ENCODE measurements around the gene PC.
A peak's percentile ranks its signal among the peaks of the same experiment; 100 is the strongest.

The PC gene

DNA sequence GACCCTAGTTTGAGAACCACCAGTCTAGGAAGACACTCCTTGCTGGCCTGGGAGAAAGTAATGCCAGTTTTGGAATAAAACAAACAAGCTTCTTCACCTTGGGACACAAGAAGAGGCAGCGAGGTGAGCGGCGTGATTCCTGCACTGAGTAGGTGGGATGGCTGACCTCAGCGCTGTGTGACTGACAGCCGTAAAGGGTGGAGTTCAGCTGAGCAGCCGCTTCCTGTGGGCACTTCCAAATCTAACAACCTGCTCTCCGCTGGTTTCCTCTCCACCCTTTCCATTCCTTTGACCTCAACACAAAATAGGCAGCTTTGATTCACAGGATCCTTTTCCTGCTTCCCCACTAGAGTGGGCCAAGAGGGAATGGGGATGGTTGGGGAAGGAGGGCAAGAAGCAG, 45.8 kb downstream of the PC start:
- no peak for DNase-seq (ENCODE audit: low spot score)

DNA sequence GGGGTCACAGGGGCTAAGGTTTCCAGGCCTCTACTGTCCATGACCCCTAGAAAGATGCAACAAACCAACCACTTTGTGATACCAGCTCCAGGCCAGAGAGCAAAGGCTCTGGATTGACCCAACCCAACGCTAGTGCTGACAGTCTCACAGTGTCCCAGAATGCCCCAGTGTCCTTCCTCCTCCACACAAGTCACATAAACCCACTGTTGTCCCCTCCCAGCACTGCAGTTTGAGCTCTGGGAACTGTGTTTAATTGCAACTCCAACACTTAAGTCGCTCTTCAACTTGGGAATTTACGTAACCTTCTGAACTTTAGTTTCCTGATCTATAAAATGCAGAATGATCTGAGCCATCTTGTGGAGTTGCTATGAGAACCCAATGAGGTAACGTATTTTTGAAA, 47.5 kb downstream of the PC start:
- DNase-seq (ENCODE audit: low spot score) = no peak

DNA sequence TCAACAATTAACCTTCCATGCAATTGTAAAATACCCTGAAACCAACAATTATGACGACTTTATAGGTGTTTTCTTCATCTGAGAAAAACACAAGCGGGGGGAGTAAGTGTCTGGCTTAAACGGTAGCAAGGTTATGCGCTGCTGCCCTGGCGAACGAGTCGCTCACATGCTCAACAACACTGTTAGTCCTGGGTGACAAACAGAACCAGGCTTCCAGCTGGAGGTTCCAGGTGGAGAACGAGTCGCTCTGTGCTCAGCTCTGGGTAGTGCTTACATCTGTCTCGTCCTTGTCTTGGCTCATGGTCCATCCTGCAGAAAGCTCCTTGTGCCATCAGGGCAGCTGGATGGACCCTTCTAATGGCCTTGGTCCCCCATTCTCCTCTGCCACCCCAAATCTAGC, 48.2 kb downstream of the PC start:
- DNase-seq (ENCODE audit: low spot score) = no peak

DNA sequence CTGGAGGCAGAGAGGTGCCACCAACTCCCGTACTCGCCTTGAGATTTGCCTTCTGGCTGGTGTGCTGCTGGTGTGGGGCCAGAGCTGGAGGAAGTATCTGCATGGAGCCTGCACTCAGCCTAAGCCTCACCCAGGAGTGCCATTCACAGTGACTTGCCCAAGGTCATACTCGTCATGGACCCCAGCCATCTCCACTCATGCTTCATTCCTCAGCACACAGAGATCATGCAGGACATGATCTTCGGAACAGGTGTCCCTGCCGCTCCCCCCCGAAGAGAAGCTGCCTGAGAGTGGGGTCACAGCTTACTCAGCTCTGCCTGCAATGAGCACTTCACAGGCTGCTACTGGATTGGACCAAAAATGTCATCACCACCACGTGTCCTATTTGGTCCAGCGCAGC, 49.0 kb downstream of the PC start:
- DNase-seq (ENCODE audit: low spot score) = no peak

DNA sequence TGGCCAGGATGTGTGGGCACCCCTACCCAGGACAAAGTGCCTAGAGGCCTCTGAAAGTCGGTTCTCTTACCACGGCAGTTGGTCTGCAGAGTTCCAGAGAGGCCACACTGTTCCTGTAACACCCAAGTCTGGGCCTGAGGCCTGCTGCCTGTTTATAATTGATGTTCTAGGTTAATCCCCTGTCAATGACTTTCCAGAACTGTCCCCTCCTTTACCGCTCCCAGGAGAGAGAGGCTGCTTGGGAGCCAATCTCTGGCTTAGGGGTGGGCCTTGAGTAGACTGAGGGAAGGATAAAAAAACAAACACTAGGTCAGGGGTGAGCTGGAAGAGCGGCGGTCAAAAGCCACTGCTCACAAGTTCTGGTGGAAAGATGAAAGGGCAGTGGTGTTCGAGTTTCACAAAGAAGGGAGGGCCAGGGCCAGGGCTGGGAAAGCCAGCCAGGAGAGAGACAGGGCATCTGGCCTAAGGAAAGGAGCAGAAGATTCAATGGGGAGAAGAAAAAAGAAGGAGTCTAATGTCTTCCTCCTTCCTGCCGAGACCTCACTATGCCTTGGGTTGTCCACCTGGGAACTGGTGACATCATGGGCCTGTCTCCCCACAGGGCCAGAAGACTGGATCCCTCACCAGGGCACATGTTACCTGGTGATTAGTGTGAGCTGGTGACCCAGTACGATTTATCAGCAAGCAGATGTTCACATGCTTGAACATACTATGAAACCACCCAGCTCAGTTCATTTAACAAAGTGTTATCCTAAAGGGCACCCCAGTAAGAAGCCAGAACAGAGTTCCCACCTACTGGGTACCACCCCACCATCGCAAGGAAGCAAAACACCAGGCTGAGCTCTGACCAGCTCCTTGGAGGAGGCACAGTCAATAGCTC, 50.2 kb downstream of the PC start:
- peak; percentile 69 for DNase-seq (ENCODE audit: low spot score)

DNA sequence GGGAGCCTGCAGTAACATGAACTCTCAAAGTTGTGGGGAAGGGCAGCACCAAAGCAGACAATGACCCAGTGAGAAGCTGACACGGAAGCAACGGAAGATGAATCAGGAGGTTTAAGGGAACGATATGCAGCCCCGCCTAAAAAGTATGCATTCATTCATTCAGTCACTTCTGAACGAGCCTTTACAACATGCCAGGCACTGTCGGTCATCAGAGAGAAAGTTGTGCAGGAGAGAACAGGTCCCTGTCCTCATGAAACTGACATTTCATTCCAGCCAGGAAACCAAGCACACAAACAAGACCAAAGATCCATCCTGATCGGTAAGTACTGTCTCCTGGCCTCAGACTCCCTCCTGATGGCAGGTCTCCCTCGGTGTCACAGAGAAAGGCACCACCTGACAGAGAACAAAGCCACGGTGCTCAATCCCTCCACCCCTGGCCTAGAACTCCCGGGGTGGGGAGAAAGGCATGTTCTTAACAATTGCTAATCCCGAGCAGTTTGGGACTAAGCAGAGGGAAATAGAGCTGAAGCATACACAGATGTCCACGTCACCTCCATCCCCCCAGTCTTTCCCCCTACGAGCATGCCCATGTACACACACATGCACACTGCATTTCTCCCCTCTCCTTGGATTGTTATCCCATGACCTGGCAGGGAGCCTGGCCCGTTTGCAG, 52.0 kb downstream of the PC start:
- peak; percentile 34 for DNase-seq (ENCODE audit: low spot score)

DNA sequence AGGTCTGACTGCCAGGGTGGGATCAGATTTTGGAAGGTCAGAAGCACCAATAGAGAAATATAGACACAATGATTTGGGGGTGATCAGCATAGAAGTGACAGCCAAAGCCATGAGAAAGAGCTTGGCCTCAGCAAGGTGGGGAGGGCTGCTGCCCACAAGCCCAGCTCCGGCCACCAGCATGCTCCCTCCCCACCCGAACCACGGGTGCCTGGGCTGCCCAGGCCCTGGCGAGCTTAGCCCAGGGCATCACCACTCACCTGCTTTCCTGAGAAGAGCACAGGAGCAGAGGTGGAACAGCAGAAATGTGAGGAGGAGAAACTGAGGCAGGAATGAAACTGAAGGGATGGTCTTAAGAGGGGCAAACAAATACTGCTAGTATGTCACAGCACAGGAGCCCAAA, 52.6 kb downstream of the PC start:
- no peak for DNase-seq (ENCODE audit: low spot score)

DNA sequence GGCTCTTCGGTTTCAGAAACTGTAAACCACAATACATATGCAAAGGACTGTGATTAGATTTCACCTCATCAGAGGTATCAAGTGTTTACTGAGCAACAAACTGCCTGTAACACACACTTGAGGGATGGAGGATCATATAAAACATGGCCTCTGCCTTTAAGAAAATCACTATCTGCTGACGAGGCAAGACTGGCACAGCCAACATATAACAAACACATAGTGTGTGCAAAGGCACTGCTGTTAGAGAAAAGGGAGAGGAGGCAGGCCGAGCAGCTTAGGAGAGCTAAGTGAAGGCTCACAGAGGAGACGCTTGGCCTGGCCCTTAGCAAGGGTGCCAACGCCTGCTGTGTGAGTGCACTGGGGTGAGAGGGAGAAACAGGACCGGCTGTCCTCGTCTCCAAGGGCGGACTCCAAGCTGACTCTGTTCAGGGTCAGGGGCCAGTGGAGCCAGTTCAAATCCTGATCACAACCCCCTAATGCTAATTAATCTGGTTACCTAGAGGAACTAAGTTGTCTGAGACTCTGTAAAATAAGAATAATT, 53.1 kb downstream of the PC start:
- peak; percentile 22 for DNase-seq (ENCODE audit: low spot score)

DNA sequence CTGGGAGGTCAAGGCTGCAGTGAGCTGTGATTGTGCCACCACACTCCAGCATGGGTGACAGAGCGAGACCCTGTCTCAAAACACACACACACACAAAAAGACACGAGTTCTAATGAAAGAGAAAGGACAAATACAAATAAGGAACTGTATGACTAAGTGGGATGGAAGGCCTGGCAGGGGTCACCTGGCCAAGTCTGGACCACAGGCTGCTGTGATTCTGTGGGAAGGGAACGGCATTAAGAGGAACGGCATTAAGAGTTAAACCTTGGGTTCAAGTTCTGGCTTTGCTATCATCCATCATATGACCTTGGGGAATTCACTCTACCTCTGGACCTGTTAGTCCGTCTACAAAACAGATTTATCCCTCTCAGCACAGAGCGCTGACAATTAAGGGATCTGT, 53.6 kb downstream of the PC start:
- DNase-seq (ENCODE audit: low spot score) = no peak

DNA sequence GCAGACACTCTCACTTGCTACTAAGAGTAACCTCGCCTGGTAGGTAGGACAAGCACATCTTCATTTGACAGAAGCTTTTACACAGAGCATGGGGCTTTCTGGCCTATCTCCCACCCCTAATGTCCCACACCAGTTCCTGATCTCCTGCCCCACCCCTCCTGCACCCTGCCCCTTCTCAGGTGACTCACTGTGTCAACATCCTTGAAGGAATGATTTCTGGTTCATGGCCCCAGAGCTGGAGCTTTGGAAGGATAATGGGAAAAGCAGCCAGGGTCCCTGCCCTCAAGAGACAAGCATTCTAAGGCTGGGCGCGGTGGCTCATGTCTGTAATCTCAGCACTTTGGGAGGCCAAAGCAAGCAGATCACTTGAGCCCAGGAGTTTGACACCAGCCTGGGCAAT, 54.1 kb downstream of the PC start:
- no peak for DNase-seq (ENCODE audit: low spot score)

DNA sequence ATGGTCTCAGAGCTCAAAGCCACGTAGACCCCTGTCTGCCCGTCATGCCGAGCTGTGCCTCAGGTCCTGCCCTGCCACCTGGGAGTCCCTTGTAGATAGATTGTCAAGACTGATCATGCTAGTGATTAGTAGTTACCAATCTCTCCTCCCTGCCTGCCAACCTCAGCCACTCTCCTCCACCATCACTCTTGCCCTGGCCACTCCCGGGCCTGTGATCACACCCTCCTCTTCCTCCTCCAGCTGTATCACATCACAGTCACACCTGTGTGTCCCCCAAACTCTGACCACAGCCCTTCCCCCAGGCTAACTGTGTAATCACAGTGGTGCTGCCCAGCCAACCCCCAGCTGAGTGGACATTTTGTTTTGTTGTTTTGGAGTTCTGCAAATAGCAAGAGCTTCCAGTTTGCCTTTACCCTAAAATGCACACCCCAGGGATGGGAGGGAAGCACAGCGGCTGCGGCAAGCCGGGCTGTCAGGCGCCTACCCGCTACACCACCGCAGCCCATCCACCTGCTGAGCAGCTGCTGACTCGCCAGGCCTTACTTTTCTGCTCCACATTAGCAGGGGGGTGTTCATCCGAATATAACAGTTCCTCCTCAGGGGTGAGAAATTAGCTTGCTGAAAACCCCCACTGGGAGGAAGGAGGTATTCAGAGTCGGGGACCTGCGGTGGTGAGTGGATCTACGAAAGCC, 55.6 kb downstream of the PC start:
- DNase-seq (ENCODE audit: low spot score) = peak; percentile 48

DNA sequence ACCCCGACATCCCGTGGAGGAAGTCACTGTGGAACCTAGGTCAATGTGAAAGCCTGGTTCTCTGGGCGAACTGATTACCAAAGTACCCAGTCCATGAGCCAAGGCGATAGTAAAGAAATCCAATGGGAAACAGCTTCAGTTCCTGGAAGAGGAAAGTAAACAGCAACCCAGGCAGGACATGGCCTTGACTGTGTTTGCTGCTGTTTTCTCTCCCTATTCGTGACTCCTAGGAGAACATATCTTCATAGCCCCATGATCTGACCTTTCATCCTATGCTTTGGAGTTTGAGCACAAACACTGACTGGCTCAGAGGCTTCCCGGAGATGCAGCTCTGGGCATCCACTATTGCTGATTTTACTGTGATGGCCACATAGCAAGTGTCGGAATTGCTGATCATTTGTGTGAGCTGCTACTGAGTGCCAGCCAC, 56.2 kb downstream of the PC start:
- DNase-seq (ENCODE audit: low spot score) = peak; percentile 98

DNA sequence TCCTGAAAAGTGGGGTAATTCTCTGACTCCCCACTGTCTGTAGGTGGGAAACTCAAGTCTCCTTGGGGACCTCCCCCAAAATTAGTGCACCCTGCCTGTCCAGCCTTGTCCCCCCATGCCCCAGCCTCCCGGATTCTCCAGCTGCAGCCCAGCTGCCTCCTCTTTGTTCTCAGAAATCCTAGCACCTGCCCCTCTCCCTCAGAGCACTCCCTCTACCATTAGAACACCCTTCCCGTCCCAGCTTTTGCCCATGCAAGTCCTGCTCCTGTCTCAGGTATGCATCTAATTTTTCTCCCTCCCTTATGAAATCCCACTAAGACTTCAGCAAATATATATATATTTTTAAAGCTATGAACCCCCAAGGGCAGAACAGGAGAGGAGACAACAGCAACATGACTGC, 64.0 kb downstream of the PC start:
- no peak for DNase-seq (ENCODE audit: low spot score)

DNA sequence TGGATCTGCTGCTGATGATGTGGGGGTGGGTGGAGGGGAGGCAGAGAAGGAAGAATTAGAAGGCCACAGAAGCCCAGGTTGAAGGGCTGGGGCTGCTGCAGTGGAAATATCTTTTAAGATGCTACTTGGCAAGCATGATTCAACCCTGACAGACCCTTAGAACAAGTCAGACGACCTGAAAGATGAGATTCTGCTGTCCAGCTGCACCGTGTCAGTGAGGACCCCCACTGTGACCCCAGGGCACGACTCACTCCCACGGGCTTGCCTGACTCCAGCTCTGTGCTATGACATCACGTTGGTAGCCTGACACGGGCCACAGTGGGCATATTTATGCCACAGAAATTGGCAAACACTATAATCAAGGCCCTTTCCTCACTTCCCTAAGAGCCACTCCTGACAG, 65.3 kb downstream of the PC start:
- no peak for DNase-seq (ENCODE audit: low spot score)

DNA sequence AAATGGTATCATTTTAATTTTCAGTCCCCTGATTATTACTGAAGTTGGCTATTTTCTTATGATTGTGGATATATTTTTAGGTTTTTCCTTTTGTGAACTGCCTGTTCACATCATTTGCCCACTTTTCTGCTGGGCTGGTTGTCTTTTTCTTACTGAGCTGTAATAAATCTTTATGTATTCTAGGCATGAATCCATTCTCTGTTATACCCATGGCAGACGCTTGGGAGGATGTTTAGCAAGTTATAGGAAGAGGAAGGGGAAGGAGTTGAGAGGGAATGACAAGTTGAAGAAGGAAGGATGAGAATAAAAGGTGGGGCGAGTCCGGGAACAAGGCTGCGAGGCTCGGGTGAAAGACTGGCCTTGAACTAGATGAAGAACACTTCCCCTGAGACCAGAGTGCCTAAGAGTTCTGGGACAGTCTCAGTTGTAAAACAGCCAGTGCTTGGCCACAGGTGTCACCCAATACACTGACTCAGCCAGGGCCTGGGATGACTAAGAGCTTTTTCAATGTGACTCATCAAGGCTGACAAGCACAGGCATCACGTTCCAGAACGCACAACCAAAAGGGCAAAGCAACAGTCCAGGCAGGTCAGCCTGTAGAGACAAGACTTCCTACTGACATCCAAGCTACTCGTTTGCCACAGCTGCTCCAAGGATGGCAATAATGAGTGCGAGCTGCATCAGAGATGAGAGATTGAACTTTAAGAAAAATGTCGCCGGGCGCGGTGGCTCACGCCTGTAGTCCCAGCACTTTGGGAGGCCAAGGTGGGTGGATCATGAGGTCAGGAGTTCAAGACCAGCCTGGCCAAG, 66.1 kb downstream of the PC start:
- peak; percentile 98 for DNase-seq (ENCODE audit: low spot score)

DNA sequence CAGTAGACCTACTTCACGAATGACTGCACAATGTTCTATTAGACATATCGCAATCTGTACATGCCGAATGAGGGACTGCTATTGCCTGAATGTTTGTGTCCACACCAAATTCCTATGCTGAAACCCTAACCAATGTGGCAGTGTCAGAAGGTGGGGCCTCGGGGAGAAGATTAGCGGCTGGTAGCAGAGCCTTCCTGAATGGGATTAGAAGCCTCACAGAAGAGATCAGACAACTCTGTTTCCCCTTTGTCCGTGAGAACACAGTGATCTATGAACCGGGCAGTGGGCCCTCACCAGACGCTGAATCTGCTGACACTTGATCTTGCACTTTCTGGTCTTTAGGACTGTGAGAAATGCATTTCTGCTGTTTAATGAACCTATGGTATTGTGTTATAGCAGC, 68.2 kb downstream of the PC start:
- DNase-seq (ENCODE audit: low spot score) = no peak

DNA sequence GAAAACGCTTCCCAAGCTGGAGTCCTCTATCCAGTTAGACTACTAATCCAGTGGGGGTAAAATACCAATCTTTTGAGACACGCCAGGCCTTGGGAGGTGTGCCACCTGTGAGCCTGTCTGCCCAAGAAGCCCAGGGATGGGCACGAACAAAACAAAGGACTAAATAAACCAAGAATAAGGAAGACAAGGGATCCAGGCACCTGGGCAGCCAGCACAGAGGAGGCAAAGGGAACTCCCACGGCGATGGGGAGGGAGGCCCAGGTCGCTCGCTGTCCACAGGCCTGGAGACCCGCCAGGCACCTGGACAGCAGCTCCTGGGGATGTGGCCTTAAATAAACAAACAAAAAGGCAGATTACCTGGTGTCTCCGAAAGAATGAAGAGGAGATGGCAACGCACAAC, 69.9 kb downstream of the PC start:
- DNase-seq (ENCODE audit: low spot score) = no peak

DNA sequence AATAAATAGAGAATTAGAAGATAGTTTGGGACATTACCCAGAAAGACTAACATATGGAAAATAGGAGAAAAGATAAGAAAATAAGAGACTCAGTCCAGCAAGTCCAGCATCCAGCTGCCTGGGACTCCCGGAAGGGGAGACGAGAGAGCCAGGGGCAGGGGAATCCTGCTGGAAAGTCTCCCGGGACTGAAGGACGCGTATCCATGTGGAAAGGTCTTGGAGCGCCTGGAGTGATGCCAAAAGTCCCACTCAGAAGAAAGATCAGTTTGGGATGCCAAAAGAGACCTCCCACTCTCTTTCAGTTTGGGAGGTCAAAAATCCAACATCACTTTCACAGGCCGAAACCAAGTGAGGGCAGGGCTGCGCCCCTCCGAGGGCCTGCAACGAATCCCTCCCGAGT, 70.7 kb downstream of the PC start:
- DNase-seq (ENCODE audit: low spot score) = no peak

DNA sequence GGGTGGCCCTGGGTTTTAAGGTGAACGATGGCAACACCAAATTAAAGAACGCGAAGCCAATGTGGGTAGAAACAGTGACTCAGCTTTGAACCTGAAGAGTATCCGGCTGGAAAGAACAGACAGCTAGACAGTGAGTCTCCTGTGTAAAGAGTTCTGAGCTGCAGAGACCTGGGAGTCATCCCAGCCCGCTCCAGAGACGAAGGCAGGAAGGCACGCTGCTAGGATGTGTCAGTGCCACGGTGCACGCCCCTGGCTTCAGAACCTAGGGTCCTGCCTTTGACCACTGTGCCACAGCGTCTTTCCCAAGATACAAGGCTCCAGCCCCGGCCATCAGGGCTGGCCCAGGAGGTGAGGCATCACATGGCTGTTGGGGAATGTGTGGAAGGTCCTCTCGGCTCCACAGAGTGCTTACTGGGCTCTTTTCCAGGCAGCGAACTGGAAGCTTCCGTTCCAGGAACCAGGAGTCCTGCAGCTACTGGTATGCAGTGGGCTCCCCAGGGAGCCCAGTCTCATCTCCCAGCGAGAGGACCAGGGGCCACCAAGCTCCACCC, 71.4 kb downstream of the PC start:
- no peak for DNase-seq (ENCODE audit: low spot score)

DNA sequence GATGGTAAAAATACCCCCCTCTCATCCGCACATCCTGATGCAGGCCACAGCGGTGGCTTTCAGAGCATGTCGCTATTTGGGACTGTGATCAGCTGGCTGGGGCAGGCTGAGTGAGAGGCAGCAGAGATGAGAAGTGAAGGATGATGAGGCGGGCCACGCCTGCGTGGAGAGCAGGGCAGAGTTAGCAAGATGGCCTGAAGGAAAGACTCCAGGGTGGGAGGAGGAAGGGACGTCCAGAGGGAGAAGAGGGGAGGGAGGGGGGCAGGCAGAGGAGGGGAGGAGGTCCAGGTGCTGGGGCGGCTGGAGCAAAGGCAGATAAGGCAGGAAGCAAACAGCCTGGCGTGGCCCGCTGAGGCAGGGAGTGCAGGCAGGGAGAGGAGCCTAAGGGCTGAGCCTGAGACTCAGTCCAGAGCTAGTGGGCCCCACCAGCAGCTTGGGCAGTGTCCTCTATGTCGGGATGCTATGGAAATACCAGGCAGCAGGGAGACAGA, 72.2 kb downstream of the PC start:
- DNase-seq (ENCODE audit: low spot score) = no peak

DNA sequence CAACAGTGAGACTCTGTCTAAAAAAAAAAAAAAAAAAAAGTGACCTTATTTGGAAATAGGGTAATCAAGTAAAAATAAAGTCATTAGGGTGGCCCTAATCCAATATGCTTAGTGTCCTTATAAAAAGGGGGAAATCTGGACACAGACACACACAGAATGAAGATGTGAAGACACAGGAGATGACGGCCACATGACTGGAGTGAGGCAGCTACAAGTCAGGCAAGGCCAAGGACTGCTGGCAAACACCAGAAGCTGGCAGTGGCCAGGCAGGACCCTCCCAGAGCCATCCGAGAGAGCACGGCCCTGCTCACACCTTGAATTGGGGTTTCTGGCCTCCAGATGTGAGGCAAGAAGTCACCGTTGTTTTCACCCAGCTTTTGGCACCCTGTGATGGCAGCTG, 72.7 kb downstream of the PC start:
- no peak for DNase-seq (ENCODE audit: low spot score)

DNA sequence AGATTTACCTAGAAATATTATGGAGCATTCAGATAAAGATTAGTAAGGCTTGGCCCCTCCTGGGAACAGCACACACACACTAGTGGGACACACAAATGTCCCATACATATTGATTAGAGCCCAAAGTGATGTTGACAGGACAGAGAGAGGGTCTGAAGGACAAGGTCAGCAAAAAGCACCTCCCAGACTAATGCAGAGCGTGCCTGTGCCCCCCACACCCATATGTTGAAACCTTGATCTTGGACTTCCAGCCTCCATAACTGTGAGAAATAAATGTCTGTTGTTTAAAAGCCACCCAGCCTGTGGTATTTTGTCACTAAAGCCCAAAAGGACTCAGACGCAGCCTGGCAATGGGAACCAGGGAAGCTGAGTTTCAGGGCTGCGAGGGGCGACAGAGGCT, 73.7 kb downstream of the PC start:
- DNase-seq (ENCODE audit: low spot score) = no peak
